ENCODE results near the gene CACFD1. TPM values are rescaled to one million over a fixed set of nuclear protein-coding genes. Genes with fewer than 3 reads are reported as not detected.

CACFD1 gene
- total and polyA plus RNA-seq, 9 of the 15 experiments (the other 6 are each of a cell fraction or from before 2014, with no cell fraction given): 0.11 to 1.4 (median 1.1) TPM; not detected in 2

- TF ChIP-seq GTF2B (IDR thresholded peaks at IDR 0.05; ENCODE audit: extremely low read depth, insufficient read length): no peak
- TF ChIP-seq EGR1 (conservative IDR thresholded peaks at IDR 0.05): peak; percentile 71
- TF ChIP-seq MYBL2 (IDR thresholded peaks at IDR 0.05; ENCODE audit: low read depth): no peak
- TF ChIP-seq MYBL2 (CRISPR knock-in tag; IDR thresholded peaks at IDR 0.05; ENCODE audit: borderline replicate concordance): no peak
- TF ChIP-seq ZNF830 (CRISPR knock-in tag; IDR thresholded peaks at IDR 0.05): no peak
- TF ChIP-seq ATF7 (IDR thresholded peaks at IDR 0.05): no peak
- no peak for TF ChIP-seq BCLAF1 (IDR thresholded peaks at IDR 0.05; ENCODE audit: borderline replicate concordance in 1 of 2, control insufficient read depth in 1 of 2, low read depth in 2 of 2, low read length in 1 of 2)
- no peak for TF ChIP-seq ZNF76 (CRISPR knock-in tag; IDR thresholded peaks at IDR 0.05; ENCODE audit: borderline replicate concordance)
- TF ChIP-seq RFX5 (IDR thresholded peaks at IDR 0.05; ENCODE audit: low read depth, low read length): no peak
- peak; percentile 90 for TF ChIP-seq GATA2 (CRISPR knock-in tag; IDR thresholded peaks at IDR 0.05)
- TF ChIP-seq ATF3 (IDR thresholded peaks at IDR 0.05): no peak
- TF ChIP-seq ATF3 (CRISPR knock-in tag; conservative IDR thresholded peaks at IDR 0.05): no peak
- peak; percentile 81 for TF ChIP-seq SMAD4 (CRISPR knock-in tag; conservative IDR thresholded peaks at IDR 0.05)
- TF ChIP-seq MTA2 (IDR thresholded peaks at IDR 0.05; ENCODE audit: low read depth): peak; percentile 70
- TF ChIP-seq LARP7 (IDR thresholded peaks at IDR 0.05): no peak
- no peak for TF ChIP-seq ZNF217 (CRISPR knock-in tag; IDR thresholded peaks at IDR 0.05)
- TF ChIP-seq RFX1 (IDR thresholded peaks at IDR 0.05): no peak
- TF ChIP-seq TCF7L2 (IDR thresholded peaks at IDR 0.05; ENCODE audit: low read depth, low read length): no peak
- TF ChIP-seq POU5F1 (IDR thresholded peaks at IDR 0.05; ENCODE audit: borderline replicate concordance, low read depth, low read length, partially characterized antibody): no peak
- TF ChIP-seq NR0B1 (IDR thresholded peaks at IDR 0.05; ENCODE audit: partially characterized antibody): no peak
- no peak for TF ChIP-seq TCF15 (CRISPR knock-in tag; IDR thresholded peaks at IDR 0.05)
- TF ChIP-seq XRCC5 (IDR thresholded peaks at IDR 0.05; ENCODE audit: low read depth, low read length): no peak
- TF ChIP-seq TBL1XR1 (IDR thresholded peaks at IDR 0.05; ENCODE audit: low read length in 2 of 2): no peak
Observed at GRCh38 chr9:133505901-133506652, 46.3 kb downstream of the CACFD1 start (continued).
